Measurements from ENCODE around the gene ELF3. TPM values are rescaled to one million over a fixed set of nuclear protein-coding genes. Genes with fewer than 3 reads are reported as not detected.

Gene ELF3
- total and polyA plus RNA-seq, 2 of the 13 experiments (the other 11 are each of a cell fraction or from before 2014, with no cell fraction given), result 11.5 to 55.1 TPM

DNA sequence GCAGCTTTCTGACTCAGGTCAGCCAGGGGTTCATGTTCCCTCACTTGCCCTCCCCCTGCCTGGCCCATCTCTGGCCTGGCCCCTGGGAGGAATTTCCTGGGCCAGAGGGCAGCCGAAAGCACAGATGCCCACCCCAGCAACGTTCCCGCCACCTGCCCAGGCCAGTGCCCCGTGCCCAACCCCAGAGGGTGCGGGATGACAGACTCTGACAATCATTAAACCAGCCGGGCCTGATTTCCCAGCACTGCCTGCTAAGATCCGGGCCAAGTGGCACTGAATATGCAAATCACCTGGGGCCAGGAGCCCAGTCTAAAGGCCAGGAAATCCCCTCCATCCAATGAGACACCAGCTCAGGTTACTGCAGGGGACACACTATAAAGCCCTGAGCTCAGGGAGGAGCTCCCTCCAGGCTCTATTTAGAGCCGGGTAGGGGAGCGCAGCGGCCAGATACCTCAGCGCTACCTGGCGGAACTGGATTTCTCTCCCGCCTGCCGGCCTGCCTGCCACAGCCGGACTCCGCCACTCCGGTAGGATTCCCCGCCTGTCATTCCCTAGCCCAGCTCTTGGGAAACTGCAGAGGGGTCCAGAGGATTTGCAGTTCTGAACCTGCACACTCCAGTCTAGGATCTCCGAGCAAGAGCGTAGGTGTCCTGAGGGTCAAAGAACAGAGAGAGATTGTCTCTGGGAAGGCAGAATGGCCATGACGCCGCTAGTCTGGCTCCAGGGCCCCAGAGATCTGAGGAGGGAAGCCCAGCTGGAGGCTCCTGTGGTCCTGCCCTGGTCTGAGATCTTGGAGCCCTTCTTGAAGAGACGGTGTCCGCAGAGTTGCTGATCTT is at the start of gene ELF3 (continued):
- TF ChIP-seq, protein P1, sequence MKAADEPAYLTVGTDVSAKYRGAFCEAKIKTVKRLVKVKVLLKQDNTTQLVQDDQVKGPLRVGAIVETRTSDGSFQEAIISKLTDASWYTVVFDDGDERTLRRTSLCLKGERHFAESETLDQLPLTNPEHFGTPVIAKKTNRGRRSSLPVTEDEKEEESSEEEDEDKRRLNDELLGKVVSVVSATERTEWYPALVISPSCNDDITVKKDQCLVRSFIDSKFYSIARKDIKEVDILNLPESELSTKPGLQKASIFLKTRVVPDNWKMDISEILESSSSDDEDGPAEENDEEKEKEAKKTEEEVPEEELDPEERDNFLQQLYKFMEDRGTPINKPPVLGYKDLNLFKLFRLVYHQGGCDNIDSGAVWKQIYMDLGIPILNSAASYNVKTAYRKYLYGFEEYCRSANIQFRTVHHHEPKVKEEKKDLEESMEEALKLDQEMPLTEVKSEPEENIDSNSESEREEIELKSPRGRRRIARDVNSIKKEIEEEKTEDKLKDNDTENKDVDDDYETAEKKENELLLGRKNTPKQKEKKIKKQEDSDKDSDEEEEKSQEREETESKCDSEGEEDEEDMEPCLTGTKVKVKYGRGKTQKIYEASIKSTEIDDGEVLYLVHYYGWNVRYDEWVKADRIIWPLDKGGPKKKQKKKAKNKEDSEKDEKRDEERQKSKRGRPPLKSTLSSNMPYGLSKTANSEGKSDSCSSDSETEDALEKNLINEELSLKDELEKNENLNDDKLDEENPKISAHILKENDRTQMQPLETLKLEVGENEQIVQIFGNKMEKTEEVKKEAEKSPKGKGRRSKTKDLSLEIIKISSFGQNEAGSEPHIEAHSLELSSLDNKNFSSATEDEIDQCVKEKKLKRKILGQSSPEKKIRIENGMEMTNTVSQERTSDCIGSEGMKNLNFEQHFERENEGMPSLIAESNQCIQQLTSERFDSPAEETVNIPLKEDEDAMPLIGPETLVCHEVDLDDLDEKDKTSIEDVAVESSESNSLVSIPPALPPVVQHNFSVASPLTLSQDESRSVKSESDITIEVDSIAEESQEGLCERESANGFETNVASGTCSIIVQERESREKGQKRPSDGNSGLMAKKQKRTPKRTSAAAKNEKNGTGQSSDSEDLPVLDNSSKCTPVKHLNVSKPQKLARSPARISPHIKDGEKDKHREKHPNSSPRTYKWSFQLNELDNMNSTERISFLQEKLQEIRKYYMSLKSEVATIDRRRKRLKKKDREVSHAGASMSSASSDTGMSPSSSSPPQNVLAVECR (CRISPR knock-in tag; IDR thresholded peaks at IDR 0.05; ENCODE audit: borderline replicate concordance), result peak; percentile 88
- no peak for TF ChIP-seq ZFP1 (CRISPR knock-in tag; IDR thresholded peaks at IDR 0.05)
- TF ChIP-seq, protein P2, sequence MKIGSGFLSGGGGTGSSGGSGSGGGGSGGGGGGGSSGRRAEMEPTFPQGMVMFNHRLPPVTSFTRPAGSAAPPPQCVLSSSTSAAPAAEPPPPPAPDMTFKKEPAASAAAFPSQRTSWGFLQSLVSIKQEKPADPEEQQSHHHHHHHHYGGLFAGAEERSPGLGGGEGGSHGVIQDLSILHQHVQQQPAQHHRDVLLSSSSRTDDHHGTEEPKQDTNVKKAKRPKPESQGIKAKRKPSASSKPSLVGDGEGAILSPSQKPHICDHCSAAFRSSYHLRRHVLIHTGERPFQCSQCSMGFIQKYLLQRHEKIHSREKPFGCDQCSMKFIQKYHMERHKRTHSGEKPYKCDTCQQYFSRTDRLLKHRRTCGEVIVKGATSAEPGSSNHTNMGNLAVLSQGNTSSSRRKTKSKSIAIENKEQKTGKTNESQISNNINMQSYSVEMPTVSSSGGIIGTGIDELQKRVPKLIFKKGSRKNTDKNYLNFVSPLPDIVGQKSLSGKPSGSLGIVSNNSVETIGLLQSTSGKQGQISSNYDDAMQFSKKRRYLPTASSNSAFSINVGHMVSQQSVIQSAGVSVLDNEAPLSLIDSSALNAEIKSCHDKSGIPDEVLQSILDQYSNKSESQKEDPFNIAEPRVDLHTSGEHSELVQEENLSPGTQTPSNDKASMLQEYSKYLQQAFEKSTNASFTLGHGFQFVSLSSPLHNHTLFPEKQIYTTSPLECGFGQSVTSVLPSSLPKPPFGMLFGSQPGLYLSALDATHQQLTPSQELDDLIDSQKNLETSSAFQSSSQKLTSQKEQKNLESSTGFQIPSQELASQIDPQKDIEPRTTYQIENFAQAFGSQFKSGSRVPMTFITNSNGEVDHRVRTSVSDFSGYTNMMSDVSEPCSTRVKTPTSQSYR (CRISPR knock-in tag; IDR thresholded peaks at IDR 0.05; ENCODE audit: borderline replicate concordance), result no peak
- TF ChIP-seq MEIS1 (CRISPR knock-in tag; IDR thresholded peaks at IDR 0.05; ENCODE audit: borderline replicate concordance), result no peak
- TF ChIP-seq, protein P3, sequence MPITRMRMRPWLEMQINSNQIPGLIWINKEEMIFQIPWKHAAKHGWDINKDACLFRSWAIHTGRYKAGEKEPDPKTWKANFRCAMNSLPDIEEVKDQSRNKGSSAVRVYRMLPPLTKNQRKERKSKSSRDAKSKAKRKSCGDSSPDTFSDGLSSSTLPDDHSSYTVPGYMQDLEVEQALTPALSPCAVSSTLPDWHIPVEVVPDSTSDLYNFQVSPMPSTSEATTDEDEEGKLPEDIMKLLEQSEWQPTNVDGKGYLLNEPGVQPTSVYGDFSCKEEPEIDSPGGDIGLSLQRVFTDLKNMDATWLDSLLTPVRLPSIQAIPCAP (CRISPR knock-in tag; IDR thresholded peaks at IDR 0.05; ENCODE audit: low read depth), result no peak
- no peak for TF ChIP-seq SRSF4 (IDR thresholded peaks at IDR 0.05; ENCODE audit: low read depth, low read length, poor library complexity, severe bottlenecking)
- TF ChIP-seq, protein P4, sequence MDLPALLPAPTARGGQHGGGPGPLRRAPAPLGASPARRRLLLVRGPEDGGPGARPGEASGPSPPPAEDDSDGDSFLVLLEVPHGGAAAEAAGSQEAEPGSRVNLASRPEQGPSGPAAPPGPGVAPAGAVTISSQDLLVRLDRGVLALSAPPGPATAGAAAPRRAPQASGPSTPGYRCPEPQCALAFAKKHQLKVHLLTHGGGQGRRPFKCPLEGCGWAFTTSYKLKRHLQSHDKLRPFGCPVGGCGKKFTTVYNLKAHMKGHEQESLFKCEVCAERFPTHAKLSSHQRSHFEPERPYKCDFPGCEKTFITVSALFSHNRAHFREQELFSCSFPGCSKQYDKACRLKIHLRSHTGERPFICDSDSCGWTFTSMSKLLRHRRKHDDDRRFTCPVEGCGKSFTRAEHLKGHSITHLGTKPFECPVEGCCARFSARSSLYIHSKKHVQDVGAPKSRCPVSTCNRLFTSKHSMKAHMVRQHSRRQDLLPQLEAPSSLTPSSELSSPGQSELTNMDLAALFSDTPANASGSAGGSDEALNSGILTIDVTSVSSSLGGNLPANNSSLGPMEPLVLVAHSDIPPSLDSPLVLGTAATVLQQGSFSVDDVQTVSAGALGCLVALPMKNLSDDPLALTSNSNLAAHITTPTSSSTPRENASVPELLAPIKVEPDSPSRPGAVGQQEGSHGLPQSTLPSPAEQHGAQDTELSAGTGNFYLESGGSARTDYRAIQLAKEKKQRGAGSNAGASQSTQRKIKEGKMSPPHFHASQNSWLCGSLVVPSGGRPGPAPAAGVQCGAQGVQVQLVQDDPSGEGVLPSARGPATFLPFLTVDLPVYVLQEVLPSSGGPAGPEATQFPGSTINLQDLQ (CRISPR knock-in tag; IDR thresholded peaks at IDR 0.05), result no peak
- TF ChIP-seq ZNF768 (CRISPR knock-in tag; IDR thresholded peaks at IDR 0.05), result peak; percentile 59; the same call in 1 of the 2 replicates
- TF ChIP-seq GTF3A (CRISPR knock-in tag; conservative IDR thresholded peaks at IDR 0.05), result no peak
- no peak for TF ChIP-seq NR3C1 (CRISPR knock-in tag; IDR thresholded peaks at IDR 0.05)
- TF ChIP-seq ZNF816 (CRISPR knock-in tag; IDR thresholded peaks at IDR 0.05; ENCODE audit: borderline replicate concordance), result no peak
- TF ChIP-seq ADNP (CRISPR knock-in tag; IDR thresholded peaks at IDR 0.05), result no peak
- TF ChIP-seq, protein P5, sequence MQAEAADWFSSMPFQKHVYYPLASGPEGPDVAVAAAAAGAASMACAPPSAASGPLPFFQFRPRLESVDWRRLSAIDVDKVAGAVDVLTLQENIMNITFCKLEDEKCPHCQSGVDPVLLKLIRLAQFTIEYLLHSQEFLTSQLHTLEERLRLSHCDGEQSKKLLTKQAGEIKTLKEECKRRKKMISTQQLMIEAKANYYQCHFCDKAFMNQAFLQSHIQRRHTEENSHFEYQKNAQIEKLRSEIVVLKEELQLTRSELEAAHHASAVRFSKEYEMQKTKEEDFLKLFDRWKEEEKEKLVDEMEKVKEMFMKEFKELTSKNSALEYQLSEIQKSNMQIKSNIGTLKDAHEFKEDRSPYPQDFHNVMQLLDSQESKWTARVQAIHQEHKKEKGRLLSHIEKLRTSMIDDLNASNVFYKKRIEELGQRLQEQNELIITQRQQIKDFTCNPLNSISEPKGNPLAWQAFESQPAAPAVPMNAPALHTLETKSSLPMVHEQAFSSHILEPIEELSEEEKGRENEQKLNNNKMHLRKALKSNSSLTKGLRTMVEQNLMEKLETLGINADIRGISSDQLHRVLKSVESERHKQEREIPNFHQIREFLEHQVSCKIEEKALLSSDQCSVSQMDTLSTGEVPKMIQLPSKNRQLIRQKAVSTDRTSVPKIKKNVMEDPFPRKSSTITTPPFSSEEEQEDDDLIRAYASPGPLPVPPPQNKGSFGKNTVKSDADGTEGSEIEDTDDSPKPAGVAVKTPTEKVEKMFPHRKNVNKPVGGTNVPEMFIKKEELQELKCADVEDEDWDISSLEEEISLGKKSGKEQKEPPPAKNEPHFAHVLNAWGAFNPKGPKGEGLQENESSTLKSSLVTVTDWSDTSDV (CRISPR knock-in tag; IDR thresholded peaks at IDR 0.05), result peak; percentile 44; the same call in 1 of the 2 replicates
